NCI-H128 (cell line): ENCODE measurements around the gene TFEB.

ENCODE experiments used
- DNase-seq: peaks from one replicate; lab custom pipeline; 2025; ENCODE audit not compliant: unreplicated experiment; lab: John Stamatoyannopoulos, UW

TFEB gene

DNA sequence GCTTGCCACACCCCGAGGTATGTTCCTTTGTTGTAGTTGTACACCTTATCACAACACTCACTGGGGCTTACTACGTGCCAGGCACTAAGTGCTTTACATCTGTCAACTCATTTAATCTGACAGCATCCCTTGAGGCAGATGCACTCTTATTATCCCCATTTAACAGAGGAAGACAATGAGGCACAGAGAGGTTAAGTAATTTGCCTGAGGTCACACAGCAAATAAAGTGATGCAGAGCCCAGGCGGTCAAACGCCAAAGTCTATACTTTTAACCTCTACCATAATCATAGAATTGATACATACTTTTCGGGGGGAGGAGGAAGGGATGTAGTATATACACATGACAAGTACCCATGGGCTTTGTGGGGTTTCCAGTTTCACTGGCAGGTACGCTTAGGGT, 59.4 kb downstream of the TFEB start:
- no peak for DNase-seq

DNA sequence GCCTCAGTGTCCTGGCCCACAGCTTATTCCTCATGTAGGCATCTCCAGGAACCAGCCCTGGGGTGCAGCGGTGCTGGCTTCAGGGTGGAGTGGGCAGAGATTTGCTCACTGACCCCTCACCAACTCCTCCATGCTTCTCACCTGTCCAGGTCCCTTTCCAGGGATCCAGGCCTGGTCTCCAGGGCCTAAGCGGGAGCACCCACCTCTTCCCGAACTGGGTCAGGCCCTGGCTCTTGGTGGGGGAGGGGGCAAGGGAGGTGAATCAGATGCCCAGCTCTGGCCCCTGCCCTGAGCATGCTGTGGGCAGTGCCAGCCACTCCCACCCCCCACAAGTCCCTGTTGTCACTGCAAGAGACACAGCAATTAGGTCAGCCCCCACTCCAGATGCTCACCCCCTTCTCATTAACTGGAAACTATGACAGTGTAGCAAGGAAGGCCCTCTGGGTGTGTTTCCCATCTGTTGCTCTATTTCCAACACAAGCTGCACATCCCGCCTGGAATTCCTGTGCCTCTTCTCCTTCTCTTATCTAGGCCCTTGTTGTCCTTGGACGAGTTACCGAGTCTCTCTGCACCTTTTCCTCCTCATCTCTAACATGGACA, 60.1 kb downstream of the TFEB start:
- no peak for DNase-seq

DNA sequence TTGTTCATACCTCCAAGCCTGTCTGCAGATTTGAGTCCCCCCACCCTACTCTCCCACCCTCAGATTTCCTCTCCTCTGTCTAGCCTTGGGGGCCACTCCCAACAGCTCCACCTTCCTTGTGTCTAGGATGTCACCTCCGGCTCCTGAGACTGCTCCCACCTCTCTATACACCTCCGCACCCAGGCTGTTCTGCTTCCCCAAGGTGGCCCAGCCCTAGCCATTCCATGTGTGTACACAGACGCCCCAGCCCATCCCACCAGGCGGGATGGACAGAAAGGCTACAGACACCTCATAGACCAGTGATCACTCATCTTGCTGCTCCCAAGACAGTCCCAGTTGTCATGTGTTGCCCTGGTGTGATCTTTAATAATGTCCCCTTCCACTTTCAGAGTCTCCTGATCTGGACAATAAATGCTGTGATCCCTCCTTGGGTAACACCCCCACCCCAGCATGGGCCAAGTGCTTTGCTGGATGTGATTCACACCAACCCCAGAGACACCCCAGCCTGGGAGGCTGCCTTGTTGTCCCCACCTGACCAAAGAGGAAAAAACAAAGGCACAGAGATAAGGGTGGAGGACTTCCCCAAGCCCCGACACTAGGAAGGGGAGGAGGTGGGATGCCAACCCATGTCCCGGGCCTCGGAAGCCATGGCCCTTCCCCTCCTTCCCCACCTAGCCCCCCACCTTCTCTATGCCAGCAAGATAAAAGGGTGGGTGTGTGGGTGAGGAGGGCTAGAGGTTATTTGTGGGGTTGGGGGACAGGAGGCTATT, 61.0 kb downstream of the TFEB start:
- no peak for DNase-seq

DNA sequence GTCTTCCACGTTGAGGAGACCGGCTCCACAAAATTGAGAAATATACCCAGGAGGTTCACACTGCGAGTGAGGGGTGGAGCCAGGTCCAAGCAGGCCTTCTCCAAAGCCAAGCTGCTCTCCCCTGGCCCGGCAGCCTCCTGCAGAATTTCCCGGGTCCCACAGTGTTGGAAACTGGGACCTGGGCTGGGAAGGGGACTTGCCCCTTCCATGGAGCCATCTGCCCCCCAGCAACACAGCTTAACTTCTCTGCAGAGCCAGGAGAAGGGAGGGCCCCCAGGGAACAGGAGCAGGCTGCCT, 61.8 kb downstream of the TFEB start:
- DNase-seq = no peak

DNA sequence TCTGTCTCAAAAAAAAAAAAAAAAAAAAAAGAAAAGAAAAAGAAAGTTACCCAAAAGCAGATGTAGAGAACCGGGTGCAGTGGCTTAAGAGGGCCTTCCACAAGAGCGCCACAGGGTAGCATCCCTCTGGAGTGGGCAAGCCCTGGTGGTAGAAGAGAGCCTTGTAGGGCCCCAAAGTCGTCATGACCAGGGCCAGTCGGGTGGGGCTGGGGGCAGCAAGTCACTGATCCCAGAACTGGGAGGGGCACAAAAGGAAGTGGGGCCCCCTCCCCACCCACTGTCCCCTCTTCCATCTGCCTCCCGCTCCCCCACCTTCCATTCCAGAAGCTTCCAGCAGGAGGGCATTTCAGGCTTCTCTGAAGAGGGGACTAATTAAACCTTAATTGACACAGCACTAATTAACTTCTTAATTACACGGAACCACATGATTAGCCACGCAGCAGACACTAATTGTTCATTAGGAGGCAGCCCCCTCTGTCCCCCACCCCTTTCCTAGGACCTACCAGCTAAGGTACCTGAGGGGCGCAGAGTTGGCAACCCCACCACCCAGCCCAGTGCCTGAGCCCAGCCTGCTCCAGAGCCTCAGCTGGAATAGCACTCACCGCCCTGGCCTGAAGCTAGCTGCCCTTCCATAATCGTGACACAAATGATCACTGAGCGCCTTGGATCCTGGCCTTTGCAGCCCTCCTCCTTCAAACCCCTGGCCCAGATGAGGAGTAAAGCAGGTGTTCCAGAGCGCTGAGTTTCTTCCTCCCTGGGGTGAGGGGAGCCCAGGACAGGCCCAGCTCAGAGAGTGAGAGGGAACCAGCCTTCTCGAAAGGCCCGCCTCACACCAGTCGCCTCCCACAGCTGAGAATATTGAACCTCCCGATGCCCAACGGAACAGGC, 62.3 kb downstream of the TFEB start:
- DNase-seq = no peak

DNA sequence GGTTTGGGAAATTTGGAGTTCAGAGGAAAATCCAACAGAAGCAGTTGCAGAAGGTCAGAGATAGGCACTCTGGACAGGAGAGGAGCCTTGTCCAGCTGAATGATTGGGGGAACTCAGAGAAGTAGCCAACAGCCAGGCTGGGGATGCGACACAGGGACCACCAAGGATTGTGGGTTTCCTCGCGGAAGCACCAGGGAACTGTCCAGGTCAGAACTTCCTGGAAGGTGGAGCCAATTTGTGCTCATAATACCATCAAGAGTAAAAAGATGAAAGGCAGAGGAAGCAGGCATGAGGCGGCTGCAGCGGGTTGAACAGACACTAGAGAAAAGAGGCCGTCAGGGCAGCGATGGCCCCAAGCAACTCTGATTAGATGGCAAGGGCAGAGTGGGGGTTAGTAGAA, 63.4 kb downstream of the TFEB start:
- no peak for DNase-seq

DNA sequence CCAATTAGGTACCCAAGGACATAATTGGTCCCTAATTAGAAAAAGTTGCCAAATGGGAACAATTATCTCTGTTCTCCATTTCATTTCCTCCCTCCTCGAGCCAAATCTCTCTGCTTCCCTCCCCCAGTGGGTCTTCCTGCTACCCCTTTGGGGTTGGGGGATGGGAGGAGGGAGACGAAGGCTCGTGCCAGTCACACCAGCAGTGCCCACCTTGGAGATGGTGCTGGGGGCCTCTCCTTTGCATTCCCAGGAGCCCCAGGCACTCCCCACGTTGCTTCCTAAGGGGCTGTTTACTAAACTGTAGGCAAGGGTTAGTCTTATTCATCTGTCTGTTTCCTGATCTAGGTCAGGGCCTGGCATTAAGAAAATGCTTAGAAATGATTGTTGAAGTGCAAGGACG, 64.0 kb downstream of the TFEB start:
- no peak for DNase-seq

DNA sequence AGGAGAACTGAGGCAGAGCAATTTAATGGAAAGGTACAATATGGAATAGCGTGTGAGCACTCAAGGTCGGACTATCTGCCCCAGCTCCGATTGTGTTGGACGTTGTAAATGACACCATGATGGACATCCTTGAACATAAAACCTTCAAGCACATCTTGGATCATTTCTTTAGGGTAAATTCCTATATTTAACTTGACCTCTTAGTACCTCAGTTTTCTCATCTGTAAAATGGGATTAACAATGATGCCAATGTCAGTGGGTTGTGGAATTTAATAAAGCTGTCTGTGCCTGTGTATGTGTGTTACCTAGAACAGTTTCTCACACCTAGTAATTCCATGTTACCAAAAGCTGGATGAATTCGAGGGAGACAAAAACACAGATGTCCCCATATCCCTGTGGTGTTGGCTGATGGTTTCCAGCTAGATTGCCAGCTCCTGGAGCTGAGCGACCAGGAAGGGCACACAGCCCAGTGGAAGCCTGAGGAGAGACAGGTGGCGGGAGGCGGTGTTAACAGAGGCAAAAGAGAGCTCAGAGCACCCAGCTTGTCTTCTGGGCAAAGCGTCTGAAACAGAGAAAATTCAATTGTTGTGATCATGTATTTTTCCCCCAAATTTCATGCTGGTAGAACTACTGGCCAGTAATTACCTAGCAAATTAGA, 64.6 kb downstream of the TFEB start:
- DNase-seq = no peak

DNA sequence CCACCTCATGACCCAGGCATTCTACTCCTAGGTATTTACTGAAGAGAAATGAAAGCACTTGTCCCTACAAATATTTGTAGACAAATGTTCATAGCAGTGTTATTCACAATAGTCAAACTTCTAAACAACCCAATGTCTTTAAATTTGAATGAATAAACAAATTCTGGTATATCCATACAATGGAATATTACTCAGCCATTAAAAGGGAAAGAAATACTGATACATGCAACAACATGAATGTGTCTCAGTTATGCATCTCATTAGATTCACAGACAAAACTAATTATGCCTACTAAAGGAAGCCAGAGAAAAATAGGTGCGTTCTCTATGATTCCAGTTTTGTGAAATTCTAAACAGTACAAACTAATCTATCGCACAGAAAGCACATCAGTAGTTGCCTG, 66.4 kb downstream of the TFEB start:
- DNase-seq = no peak

DNA sequence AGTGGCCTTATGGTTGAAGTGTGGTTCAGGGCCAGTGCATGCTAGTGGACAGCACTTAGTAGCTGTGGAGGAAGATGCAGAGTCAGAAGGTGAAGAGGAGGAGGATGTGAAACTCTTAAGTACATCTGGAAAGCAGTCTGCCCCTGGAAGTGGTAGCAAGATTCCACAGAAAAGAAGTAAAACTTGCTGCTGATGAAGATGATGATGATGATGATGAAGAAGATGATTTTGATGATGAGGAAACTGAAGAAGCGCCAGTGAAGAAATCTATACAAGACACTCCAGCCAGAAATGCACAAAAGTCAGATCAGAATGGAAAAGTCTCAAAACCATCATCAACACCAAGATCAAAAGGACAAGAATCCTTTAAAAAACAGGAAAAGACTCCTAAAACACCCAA, 68.2 kb downstream of the TFEB start:
- no peak for DNase-seq

DNA sequence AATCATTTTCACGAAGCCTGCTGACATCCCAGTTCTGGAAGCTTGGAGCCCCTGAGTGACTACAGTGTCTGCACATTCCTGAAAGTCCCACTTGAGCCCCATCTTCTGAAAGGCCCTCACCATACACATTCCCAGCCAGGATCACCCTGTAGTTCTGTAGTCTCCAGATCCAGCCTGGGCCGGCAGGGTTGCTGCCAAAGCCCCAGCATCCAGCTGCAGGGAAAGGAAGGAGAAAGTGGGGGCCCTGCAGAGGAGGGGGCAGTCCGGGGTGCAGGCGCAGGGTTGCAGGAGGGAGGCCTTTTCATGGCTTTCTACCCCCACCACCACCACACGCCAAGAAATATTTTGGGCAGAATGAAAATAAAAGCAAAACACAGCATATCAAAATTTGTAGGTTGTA, 71.1 kb downstream of the TFEB start:
- no peak for DNase-seq

DNA sequence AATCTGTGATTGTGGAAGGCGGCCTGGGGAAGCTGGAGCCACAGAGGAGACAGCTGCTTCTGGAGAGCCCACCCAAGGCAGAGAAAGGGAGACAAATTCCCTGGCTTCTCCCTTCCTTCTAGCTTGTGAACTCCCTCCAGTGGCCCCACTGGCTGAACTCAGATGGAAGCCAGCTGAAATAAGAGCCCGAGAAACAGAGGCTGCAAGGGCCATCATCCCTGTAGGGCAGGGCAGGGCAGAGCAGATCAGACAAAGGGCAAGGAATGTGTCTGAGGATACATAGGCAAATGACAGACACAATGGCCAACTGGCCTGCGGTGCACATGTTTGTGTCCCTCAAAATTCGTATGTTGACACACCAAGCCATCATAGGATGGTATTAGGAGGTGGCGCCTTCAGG, 71.8 kb downstream of the TFEB start:
- DNase-seq = no peak

DNA sequence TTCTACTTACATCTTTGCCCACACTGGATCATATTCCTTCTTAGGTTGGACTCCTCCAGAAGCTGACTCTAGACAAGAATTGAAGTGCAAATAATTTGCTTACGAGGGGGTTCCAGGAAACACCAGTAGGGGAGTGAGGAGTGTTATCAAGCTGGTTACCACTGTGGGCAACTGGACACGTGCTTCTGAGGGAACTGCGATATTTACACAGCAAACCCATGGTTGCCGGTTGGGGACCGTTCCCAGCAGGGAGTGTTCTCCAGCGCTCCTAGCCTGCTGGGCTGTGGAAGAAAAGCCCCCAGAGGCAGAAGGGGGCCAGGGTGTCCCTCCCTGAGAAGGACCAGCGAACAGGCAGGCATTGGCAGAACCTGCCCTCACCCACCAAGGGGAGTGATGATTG, 75.5 kb downstream of the TFEB start:
- DNase-seq = no peak

DNA sequence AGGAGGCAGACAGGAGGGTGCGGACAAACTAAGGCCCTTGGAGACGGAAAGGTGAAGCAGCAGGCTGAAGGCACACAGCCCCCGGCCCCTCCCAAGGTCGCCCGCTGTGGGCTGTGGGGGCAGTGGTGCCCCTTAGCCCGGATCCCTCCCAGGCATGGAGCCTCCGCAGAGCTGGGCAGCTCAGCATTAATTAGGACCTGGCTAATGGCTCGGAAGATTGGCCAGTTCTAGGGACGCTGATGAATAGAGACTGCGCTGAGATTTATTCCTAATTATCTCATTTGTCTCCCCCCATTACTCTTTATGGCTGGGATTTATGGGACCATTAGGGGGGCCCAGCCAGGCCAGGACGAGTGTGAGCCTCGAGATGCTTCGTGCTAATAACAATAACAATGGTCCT, 76.8 kb downstream of the TFEB start:
- no peak for DNase-seq

DNA sequence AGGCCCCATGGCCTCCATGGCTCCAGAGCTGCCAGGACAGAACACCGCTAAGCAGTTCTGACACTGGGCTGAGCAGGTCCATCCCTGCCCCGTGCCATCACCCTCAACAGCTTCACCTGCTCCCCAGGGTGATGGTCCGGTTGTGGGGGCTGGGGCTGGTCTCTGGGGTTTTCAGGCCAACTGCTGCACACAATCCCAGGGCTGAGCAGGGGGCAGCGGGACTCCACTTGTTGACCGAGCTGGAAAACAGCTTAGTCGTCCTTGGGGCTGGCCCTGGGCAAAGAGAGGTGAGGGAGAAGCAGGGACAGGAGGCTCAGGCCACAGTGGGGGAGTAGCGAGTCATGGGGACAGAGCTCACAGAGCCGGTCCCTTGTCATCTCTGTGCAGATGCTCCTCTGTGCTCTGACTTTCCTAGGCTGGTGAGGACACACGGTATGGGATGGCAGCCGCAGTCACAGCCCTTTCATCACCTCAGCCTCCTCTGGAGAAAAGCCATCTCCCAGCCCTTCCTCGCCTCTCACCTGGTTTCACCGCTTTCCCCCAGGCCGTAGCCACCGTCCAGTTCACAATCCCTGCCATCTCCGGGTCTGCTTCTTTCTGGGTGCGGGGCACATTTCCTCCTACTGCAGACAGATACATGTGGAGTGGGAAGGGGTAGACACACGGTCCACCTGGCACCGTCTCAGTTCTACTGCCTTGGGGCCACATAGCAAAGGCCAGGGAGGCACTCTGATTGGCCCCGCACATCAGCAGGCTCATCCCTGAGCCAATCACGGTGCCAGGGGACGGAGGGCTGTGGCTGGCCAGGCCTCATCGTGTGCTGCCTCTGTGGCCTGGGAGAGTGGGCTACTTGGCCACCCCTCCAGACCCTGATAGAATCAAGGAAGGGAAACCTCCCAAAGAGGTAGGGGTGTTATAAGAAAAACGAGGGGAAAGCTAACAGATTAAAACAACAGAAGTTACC, 78.0 kb downstream of the TFEB start:
- DNase-seq = no peak

DNA sequence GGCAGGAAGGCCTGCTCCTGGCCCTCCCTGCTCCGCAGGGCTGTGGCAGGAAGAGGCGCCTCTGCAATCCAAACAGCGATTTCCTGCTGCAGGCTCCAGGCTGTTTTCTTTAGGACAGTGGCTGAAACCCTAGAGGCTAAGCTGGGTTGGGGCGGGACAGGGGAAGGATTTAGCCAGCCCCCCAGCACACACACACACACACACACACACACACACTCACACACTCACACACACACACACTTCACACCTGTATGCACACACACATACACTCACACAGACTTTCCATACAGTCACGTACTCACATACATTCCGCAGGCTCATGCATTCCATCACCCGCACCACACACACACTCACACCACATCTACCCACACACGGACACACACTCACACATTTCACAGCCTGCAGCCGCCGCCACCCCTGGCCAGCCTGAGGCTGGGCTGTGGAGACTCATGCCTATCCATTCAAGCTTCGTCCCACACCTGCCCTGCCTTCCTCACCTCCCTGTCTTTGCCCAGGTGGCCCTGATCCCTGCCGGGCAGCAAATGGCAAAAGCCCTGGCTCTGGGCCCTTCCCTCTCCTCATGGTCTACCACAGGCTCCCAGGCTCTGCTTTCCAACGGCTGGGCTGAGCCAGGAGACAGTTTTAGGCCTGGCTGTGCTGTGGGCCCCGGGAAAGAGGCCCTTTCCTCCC, 79.3 kb downstream of the TFEB start:
- DNase-seq = no peak

DNA sequence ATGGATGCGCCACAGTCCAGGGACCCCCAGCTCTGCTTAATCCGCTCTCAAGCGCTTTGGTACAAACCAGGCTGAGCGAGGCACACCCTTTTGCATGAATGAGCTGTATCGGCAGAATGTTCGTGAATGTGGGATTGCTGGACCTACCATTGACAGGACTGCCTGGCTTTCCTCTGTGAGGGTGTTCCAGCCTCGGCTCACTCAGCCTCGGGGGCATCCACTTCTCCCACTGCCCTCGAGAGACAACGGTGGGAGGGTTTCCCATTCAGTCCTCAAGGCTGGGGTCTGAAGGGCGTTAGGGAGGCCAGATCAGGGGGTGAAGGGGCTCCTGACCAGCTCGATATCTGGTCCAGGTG, 79.8 kb downstream of the TFEB start:
- no peak for DNase-seq

DNA sequence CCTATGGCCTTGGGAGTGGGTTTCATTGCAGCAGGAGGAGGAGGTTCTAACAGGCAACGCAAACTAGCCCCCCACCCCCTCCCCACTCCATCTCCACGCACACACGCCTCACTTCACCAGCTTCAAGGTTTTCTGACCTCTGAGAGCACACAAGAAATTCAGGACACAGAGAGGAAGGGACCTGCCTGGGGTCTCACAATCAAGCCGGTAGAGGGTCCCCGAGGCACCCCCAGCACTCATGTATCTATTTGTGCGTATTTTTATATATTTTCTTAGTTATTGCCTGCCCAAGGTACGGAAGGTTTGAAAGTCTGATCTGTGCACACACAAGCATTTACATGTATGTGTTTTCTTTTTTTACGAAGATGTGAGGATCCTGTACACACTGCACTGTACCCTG, 80.2 kb downstream of the TFEB start:
- DNase-seq = no peak

DNA sequence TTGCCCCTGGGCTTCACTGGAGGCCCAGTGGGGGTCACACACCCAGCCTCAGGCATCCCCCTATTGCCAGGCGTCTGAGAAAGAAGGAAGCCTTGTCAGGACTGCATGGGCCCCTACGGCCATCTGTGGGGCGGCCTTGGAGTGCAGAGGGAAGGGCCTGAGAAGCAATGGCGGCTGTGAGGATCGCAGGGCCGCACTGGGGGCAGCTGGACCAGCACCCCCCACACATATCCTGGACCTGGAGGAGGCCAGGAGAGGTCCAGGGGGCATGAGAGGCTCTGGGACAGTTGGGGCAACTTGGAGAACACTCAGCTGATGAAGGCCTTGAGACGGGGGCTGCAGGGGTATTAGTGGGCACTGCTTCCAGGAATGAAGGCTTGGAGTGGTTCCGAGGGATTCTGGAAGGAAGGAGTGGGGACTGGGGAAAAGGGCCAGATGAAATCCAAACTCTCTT, 80.7 kb downstream of the TFEB start:
- no peak for DNase-seq

DNA sequence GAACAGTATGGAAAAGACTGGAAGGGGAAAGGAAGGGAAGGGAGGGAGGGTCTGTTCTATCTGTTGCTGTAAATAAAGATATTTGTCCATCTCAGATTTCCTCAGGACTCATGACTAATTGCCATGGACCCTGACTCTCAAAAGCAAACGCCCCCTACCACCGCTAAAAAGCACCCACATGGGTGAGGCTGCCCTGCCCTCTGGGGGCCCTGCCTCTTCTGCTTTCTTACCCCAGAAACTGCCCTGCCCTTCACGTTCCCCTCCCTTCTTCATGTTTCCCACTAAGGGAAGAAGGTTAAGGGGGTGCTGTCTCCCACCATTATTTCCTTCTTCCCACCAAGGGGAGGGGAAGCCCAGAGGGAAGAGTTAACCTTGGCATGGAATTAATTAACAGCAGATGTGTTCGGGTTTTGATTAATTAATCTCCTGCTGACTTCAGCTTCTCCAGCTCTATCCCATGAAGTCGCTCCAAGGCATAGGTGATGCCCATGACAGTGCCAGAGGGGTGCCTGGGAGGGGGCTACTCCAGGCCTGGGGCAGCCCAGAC, 81.2 kb downstream of the TFEB start:
- no peak for DNase-seq
